SU-DHL-6 (cell line): ENCODE results near the gene TTC22.

Experiments used
- H2AFZ ChIP-seq: fragments of 200-600 bp; sonication (generic); 2 replicates; pipeline ENCODE4 v1.6.1; 2014; ENCODE audit warnings: low read depth, mild to moderate bottlenecking, moderate library complexity, mixed read lengths, antibody characterized with exemption, low read length; ENCODE audit not compliant: severe bottlenecking
- H3F3A ChIP-seq: fragments of 200-600 bp; shearing (Covaris generic); 2 replicates; pipeline ENCODE4 v1.6.0; 2016; ENCODE audit warnings: antibody characterized with exemption, mild to moderate bottlenecking; ENCODE audit not compliant: insufficient read depth
- H3K27ac ChIP-seq: fragments of 200-600 bp; sonication (generic); 2 replicates; pipeline ENCODE4 v1.5.1; 2016; ENCODE audit warnings: low read depth, mild to moderate bottlenecking, low read length, moderate library complexity, mixed read lengths
- H3K27me3 ChIP-seq: fragments of 200-600 bp; sonication (generic), shearing (Covaris generic); 2 replicates; pipeline ENCODE4 v1.6.0; 2014; ENCODE audit warnings: mild to moderate bottlenecking, low read length
- H3K36me3 ChIP-seq: fragments of 200-600 bp; sonication (generic); 2 replicates; pipeline ENCODE4 v1.6.1; 2014; ENCODE audit warnings: mild to moderate bottlenecking, low read length, mixed read lengths
- H3K4me2 ChIP-seq: fragments of 300-600, 200-600 bp; shearing (Covaris generic), sonication (generic); 2 replicates; pipeline ENCODE4 v1.6.0; 2014; ENCODE audit warnings: low read length, low read depth, mild to moderate bottlenecking; ENCODE audit not compliant: poor library complexity, severe bottlenecking
- H3K4me3 ChIP-seq: fragments of 200-600 bp; sonication (generic); 2 replicates; pipeline ENCODE4 v1.5.1; 2014; ENCODE audit warnings: antibody characterized with exemption, low read length, mild to moderate bottlenecking, mixed read lengths; ENCODE audit not compliant: insufficient read depth, poor library complexity, severe bottlenecking
- H3K79me2 ChIP-seq: fragments of 200-600 bp; sonication (generic); 2 replicates; pipeline ENCODE4 v1.6.1; 2014; ENCODE audit warnings: mild to moderate bottlenecking, low read length, moderate library complexity; ENCODE audit not compliant: insufficient read depth
- H3K9ac ChIP-seq: fragments of 200-600 bp; sonication (generic); 2 replicates; pipeline ENCODE4 v1.7.0; 2014; ENCODE audit warnings: mild to moderate bottlenecking, low read length
- H3K9me2 ChIP-seq: fragments of 200-600 bp; sonication (generic); replicated peaks from 2 replicates; pipeline ENCODE4 v1.6.1; 2014; ENCODE audit warnings: low read length; ENCODE audit not compliant: insufficient read depth
- H3K9me3 ChIP-seq: fragments of 200-600 bp; sonication (generic); 2 replicates; pipeline ENCODE4 v1.6.1; 2014; ENCODE audit warnings: low read length, mixed read lengths; ENCODE audit not compliant: insufficient read depth
- H4K20me1 ChIP-seq: fragments of 200-600 bp; sonication (generic); 2 replicates; pipeline ENCODE4 v1.6.1; 2014; ENCODE audit warnings: low read depth, mild to moderate bottlenecking, antibody characterized with exemption, low read length, moderate library complexity, mixed read lengths
- CTCF ChIP-seq: fragments of 200-600 bp; sonication (generic); IDR thresholded peaks from one replicate; pipeline ENCODE4 v1.5.1; 2017; ENCODE audit warnings: antibody characterized with exemption, mild to moderate bottlenecking, low read length, moderate library complexity; ENCODE audit not compliant: insufficient read depth, poor library complexity, severe bottlenecking
- EZH2phosphoT487 ChIP-seq: fragments of 200-600 bp; sonication (generic), shearing (Covaris generic); conservative IDR thresholded peaks from 2 replicates; pipeline ENCODE4 v1.6.1; 2018; ENCODE audit warnings: mild to moderate bottlenecking, antibody characterized with exemption, low read length, moderate library complexity, mixed read lengths

Gene TTC22

GRCh38 chr1:54846301-54846700 lies 45.2 kb upstream of the TTC22 start:
- Histone ChIP-seq H3K4me2 (no peak overlapping the region), H3K9me2 (no peaks in the 10 kb centered on the region), H3K4me3 (no peak overlapping the region), H3F3A (no peaks in the 10 kb centered on the region), H2AFZ (no peak overlapping the region), H3K36me3 (0 out of 2 replicates have a peak, but pooled peaks cover 7% of the 10 kb centered on the region), H3K79me2 (no peaks in the 10 kb centered on the region), H3K27ac (no peak overlapping the region), H3K27me3 (no peaks in the 10 kb centered on the region), H4K20me1 (no peaks in the 10 kb centered on the region), H3K9me3 (no peaks in the 10 kb centered on the region), H3K9ac (no peak overlapping the region)
- TF ChIP-seq CTCF = no peak
- no peak for TF ChIP-seq EZH2phosphoT487

DNA sequence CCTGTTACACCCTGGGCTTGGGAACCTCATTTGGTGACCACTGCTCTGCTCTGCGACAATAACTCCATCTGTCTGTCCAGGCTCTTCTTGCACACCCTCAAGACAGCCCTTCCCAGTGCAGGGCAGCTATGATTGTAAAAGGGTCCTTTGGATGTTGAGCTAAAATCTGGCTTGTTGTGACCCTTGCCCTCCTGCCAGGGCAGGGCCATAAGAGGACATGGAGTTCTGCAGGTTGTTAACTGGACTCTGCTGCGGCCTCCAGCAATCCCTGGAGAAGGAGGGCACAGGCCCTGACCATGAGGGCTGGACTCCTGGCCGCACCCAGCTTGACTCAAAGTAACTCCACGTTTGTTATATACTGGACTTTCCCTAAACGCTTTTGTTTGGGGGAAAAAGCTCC lies 44.6 kb upstream of the TTC22 start:
- H3K27me3 ChIP-seq = no peaks in the 10 kb centered on the region
- H2AFZ ChIP-seq = no peak overlapping the region
- H3K9ac ChIP-seq = no peak overlapping the region
- no peaks in the 10 kb centered on the region for H3K9me3 ChIP-seq
- TF ChIP-seq CTCF = no peak
- no peak for TF ChIP-seq EZH2phosphoT487
- no peaks in the 10 kb centered on the region for H3K9me2 ChIP-seq
- no peaks in the 10 kb centered on the region for H4K20me1 ChIP-seq
- H3F3A ChIP-seq = no peaks in the 10 kb centered on the region
- H3K4me3 ChIP-seq = no peak overlapping the region
- H3K36me3 ChIP-seq = 0 out of 2 replicates have a peak, but pooled peaks cover 5% of the 10 kb centered on the region
- no peak overlapping the region for H3K4me2 ChIP-seq
- H3K27ac ChIP-seq = no peak overlapping the region
- no peaks in the 10 kb centered on the region for H3K79me2 ChIP-seq

DNA sequence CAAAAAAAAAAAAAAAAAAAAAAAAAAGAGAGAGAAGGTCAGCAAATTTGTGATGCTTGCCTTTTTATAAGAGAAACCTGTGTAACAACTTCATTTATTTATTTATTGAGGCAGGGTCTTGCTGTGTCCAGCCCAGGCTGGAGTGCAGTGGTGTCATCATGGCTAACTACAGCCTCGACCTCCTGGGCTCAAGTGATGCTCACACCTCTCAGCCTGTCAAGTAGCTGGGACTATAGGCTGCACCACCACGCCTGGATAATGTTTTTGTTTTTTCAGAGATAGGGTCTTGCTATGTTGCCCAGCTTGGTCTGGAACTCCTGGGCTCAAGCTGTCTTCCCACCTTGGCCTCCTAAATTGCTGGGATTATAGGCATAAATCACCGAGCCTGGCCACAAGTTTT lies 43.4 kb upstream of the TTC22 start:
- H3K9me3 ChIP-seq = no peaks in the 10 kb centered on the region
- no peaks in the 10 kb centered on the region for H3K36me3 ChIP-seq
- H3F3A ChIP-seq = no peaks in the 10 kb centered on the region
- H3K27me3 ChIP-seq = no peaks in the 10 kb centered on the region
- TF ChIP-seq EZH2phosphoT487 (no peak), CTCF (no peak)
- no peak overlapping the region for H3K9ac ChIP-seq
- H3K79me2 ChIP-seq = no peaks in the 10 kb centered on the region
- no peak overlapping the region for H3K4me2 ChIP-seq
- H3K9me2 ChIP-seq = no peaks in the 10 kb centered on the region
- no peak overlapping the region for H3K4me3 ChIP-seq
- no peak overlapping the region for H3K27ac ChIP-seq
- no peak overlapping the region for H2AFZ ChIP-seq
- H4K20me1 ChIP-seq = no peaks in the 10 kb centered on the region
